Omental fat pad (tissue), 4 donors: ENCODE measurements around the gene COX19. TPM values are rescaled to one million over a fixed set of nuclear protein-coding genes. Genes with fewer than 3 reads are reported as not detected.

Source experiments
- ATAC-seq: fragments of 150-250 bp; one replicate; pipeline ENCODE4 v1.9.1; 2016; ENCODE audit warnings: mild to moderate bottlenecking, moderate library complexity; ENCODE audit not compliant: low FRiP score
- DNase-seq: peaks from one replicate; pipeline ENCODE4 v3.0.0-alpha.2; 2019; ENCODE audit warnings: low spot score
- CTCF ChIP-seq, 3 donors: fragments of 450-650 bp; IDR thresholded peaks; one replicate each; pipeline ENCODE4 v1.5.1; 2016 to 2017; ENCODE audit warnings: antibody characterized with exemption in 3 of 3, mild to moderate bottlenecking in 3 of 3, moderate library complexity in 2 of 3
- total RNA-seq, 4 donors: library from RNA; depleted of rRNA; stranded (reverse); fragments of >200 nt; gene quantifications; one replicate each; pipeline ENCODE4 v1.1.0, GENCODE V29; 2016

Gene COX19
- total RNA-seq, 4 donors from 2014 or later = 8.1 to 16.9 (median 10.0) TPM

GRCh38 chr7:957418-958220 is 17.7 kb downstream of the COX19 start:
- no peak for ATAC-seq
- DNase-seq = no peak
- no peak for TF ChIP-seq CTCF (IDR thresholded peaks at IDR 0.05)

GRCh38 chr7:956031-956430 is 19.3 kb downstream of the COX19 start:
- ATAC-seq = no peak
- TF ChIP-seq CTCF (IDR thresholded peaks at IDR 0.05) = no peak
- DNase-seq = no peak

GRCh38 chr7:954330-955238 is 20.8 kb downstream of the COX19 start, which contains the start of gene ADAP1:
Gene ADAP1, minus strand, starts transcription at chr7:954680. Its CDS starts 203 bp downstream, at chr7:954477.
- no peak for TF ChIP-seq CTCF (IDR thresholded peaks at IDR 0.05)
- DNase-seq (no peak), ATAC-seq (peak; percentile 45)

GRCh38 chr7:953547-954327 is 21.6 kb downstream of the COX19 start:
- DNase-seq (no peak), ATAC-seq (peak; percentile 37)
- TF ChIP-seq CTCF (IDR thresholded peaks at IDR 0.05) = no peak

GRCh38 chr7:952548-953441 is 22.6 kb downstream of the COX19 start:
- DNase-seq = no peak

More at GRCh38 chr7:952548-953441, 22.6 kb downstream of the COX19 start:
- no peak for TF ChIP-seq CTCF (IDR thresholded peaks at IDR 0.05)
- ATAC-seq = no peak
